ENCODE data around the gene ANKRD55.
"Not testable (repeated sequence)": the region's sequence is repeated elsewhere in the genome, so short reads cannot be mapped to it uniquely, and the experiment has no call there.

DNA sequence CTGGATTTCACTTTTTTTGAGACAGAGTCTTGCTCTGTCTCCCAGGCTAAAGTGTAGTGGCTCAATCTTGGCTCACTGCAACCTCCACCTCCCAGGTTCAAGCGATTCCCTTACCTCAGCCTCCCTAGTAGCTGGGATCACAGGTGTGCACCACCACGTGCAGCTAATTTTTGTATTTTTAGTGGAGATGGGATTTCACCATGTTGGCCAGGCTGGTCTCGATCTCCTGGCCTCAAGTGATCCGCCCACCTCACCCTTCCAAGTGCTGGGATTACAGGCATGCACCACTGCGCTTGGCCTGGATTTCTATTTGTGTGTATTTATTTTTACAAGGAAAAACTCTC, 154.0 kb downstream of the ANKRD55 start:
- TF ChIP-seq, protein P1, sequence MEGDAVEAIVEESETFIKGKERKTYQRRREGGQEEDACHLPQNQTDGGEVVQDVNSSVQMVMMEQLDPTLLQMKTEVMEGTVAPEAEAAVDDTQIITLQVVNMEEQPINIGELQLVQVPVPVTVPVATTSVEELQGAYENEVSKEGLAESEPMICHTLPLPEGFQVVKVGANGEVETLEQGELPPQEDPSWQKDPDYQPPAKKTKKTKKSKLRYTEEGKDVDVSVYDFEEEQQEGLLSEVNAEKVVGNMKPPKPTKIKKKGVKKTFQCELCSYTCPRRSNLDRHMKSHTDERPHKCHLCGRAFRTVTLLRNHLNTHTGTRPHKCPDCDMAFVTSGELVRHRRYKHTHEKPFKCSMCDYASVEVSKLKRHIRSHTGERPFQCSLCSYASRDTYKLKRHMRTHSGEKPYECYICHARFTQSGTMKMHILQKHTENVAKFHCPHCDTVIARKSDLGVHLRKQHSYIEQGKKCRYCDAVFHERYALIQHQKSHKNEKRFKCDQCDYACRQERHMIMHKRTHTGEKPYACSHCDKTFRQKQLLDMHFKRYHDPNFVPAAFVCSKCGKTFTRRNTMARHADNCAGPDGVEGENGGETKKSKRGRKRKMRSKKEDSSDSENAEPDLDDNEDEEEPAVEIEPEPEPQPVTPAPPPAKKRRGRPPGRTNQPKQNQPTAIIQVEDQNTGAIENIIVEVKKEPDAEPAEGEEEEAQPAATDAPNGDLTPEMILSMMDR (IDR thresholded peaks at IDR 0.05): not testable (repeated sequence)
- TF ChIP-seq EP300, POLR2A, POLR2AphosphoS5 (IDR thresholded peaks at IDR 0.05): not testable (repeated sequence)
